Neural cell (in vitro differentiated cells): Measurements from ENCODE around the gene VWA1.

ENCODE experiments used
- CTCF ChIP-seq: fragments of 450-650 bp; IDR thresholded peaks from 2 replicates; pipeline ENCODE4 v1.5.1; 2014; ENCODE audit warnings: antibody characterized with exemption, mild to moderate bottlenecking, moderate library complexity; ENCODE audit not compliant: poor library complexity, severe bottlenecking
- EZH2 ChIP-seq: fragments of 200-600, 300-800 bp; shearing (Covaris generic), sonication (generic); IDR thresholded peaks from 2 replicates; pipeline ENCODE4 v1.6.1; 2014; ENCODE audit warnings: antibody characterized with exemption, low read length, borderline replicate concordance, mild to moderate bottlenecking; ENCODE audit not compliant: insufficient read depth, poor library complexity, severe bottlenecking
- TAF1 ChIP-seq: IDR thresholded peaks from 2 replicates; pipeline ENCODE4 v1.6.1; 2012; ENCODE audit warnings: low read depth

- TF ChIP-seq CTCF: no peak
- no peak for TF ChIP-seq EZH2
- no peak for TF ChIP-seq TAF1
Observed at GRCh38 chr1:1424707-1425106, 10.8 kb upstream of the VWA1 start.
